NCI-H2196 (cell line): ENCODE measurements around the gene CLDN9.

Experiments used
- DNase-seq: peaks from one replicate; lab custom pipeline; 2025; ENCODE audit not compliant: unreplicated experiment; lab: John Stamatoyannopoulos, UW

Gene CLDN9

GRCh38 chr16:2992383-2993081, 20.2 kb upstream of the CLDN9 start:
- no peak for DNase-seq

- DNase-seq = no peak
Observed at GRCh38 chr16:2996298-2996697, 16.4 kb upstream of the CLDN9 start.

GRCh38 chr16:2999929-3000328, 12.8 kb upstream of the CLDN9 start:
- DNase-seq = no peak

GRCh38 chr16:3000540-3000939, 12.2 kb upstream of the CLDN9 start:
- DNase-seq = no peak

GRCh38 chr16:3001316-3001715, 11.4 kb upstream of the CLDN9 start:
- DNase-seq = no peak

- DNase-seq = peak; percentile 98
Observed at GRCh38 chr16:3003582-3004270, 9.0 kb upstream of the CLDN9 start.

GRCh38 chr16:3004319-3004718, 8.4 kb upstream of the CLDN9 start:
- peak; percentile 68 for DNase-seq

GRCh38 chr16:3004781-3005284, 7.9 kb upstream of the CLDN9 start:
- DNase-seq = peak; percentile 50

- DNase-seq = no peak
Observed at GRCh38 chr16:3007059-3007956, 5.4 kb upstream of the CLDN9 start.

- no peak for DNase-seq
Observed at GRCh38 chr16:3007957-3008689, 4.6 kb upstream of the CLDN9 start.

GRCh38 chr16:3008690-3009037, 4.1 kb upstream of the CLDN9 start:
- no peak for DNase-seq

GRCh38 chr16:3009568-3010390, 2.9 kb upstream of the CLDN9 start:
- peak; percentile 43 for DNase-seq

- DNase-seq = no peak
Observed at GRCh38 chr16:3010510-3010909, 2.2 kb upstream of the CLDN9 start.

- peak; percentile 83 for DNase-seq
Observed at GRCh38 chr16:3012246-3012645, 477 bp upstream of the CLDN9 start.

GRCh38 chr16:3013491-3013951, 798 bp downstream of the CLDN9 start:
- DNase-seq = no peak

GRCh38 chr16:3013998-3014690, 1.4 kb downstream of the CLDN9 start:
- DNase-seq = no peak

- no peak for DNase-seq
Observed at GRCh38 chr16:3014971-3015370, 2.2 kb downstream of the CLDN9 start.

- no peak for DNase-seq
Observed at GRCh38 chr16:3015865-3016521, 3.3 kb downstream of the CLDN9 start.

- DNase-seq = no peak
Observed at GRCh38 chr16:3017344-3017743, 4.6 kb downstream of the CLDN9 start.
